Keratinocyte (primary cell): ENCODE data around the gene ZBTB20. TPM values are rescaled to one million over a fixed set of nuclear protein-coding genes. Genes with fewer than 3 reads are reported as not detected.
A peak's percentile ranks its signal among the peaks of the same experiment; 100 is the strongest.

ENCODE experiments used
- DNase-seq: peaks from one replicate; pipeline ENCODE4 v3.0.0-alpha.2; 2011; ENCODE audit warnings: low read depth, missing footprints, low spot score
- FAIRE-seq: peaks from 2 replicates; lab custom pipeline; 2011; peaks lifted over from hg19 to GRCh38; lab: Jason Lieb, UNC
- H2AFZ ChIP-seq: 2 replicates; pipeline ENCODE4 v1.6.0; 2012; ENCODE audit warnings: low read length, control low read depth, inconsistent platforms; ENCODE audit not compliant: control insufficient read depth
- H3K27ac ChIP-seq: 2 replicates; pipeline ENCODE4 v1.5.1; 2011; ENCODE audit warnings: low read length; ENCODE audit not compliant: control insufficient read depth, insufficient read depth
- H3K27me3 ChIP-seq: 3 replicates; pipeline ENCODE4 v1.6.0; 2011; ENCODE audit warnings: low read length; ENCODE audit not compliant: control insufficient read depth, insufficient read depth; ENCODE audit errors: extremely low read depth
- H3K36me3 ChIP-seq, 2 experiments: 2 replicates in 1 of 2; 3 replicates in 1 of 2; pipeline ENCODE4 v1.5.1; 2011; ENCODE audit warnings: low read length in 2 of 2, mild to moderate bottlenecking in 1 of 2; ENCODE audit not compliant: control insufficient read depth in 2 of 2, insufficient read depth in 2 of 2; ENCODE audit errors: extremely low read depth in 1 of 2
- H3K4me1 ChIP-seq: 3 replicates; pipeline ENCODE4 v1.5.1; 2011; ENCODE audit warnings: low read length; ENCODE audit not compliant: control insufficient read depth, insufficient read depth; ENCODE audit errors: extremely low read depth
- H3K4me2 ChIP-seq: 3 replicates; pipeline ENCODE4 v1.6.0; 2011; ENCODE audit warnings: low read depth, low read length; ENCODE audit not compliant: control insufficient read depth, insufficient read depth; ENCODE audit errors: extremely low read depth
- H3K4me3 ChIP-seq, 3 experiments: fragments of 200-600 bp in 1 of 3; sonication (generic) in 1 of 3; 2 replicates in 2 of 3; 3 replicates in 1 of 3; pipeline ENCODE4 v1.5.1; 2011 to 2016; ENCODE audit warnings: low read length in 3 of 3, mild to moderate bottlenecking in 3 of 3, control low read depth in 2 of 3, inconsistent platforms in 1 of 3, low read depth in 1 of 3, mixed read lengths in 1 of 3, mixed run types in 1 of 3, moderate library complexity in 1 of 3; ENCODE audit not compliant: control insufficient read depth in 2 of 3, insufficient read depth in 2 of 3; ENCODE audit errors: extremely low read depth in 1 of 3
- H3K79me2 ChIP-seq: 2 replicates; pipeline ENCODE4 v1.6.0; 2012; ENCODE audit warnings: low read length; ENCODE audit not compliant: control insufficient read depth, insufficient read depth
- H3K9ac ChIP-seq: 3 replicates; pipeline ENCODE4 v1.6.0; 2011; ENCODE audit warnings: low read length; ENCODE audit not compliant: control insufficient read depth, insufficient read depth; ENCODE audit errors: extremely low read depth
- H3K9me1 ChIP-seq: 3 replicates; pipeline ENCODE4 v1.6.0; 2011; ENCODE audit warnings: low read length; ENCODE audit not compliant: control insufficient read depth, insufficient read depth; ENCODE audit errors: extremely low read depth
- H3K9me3 ChIP-seq: 2 replicates; pipeline ENCODE4 v1.5.1; 2012; ENCODE audit warnings: low read depth, low read length; ENCODE audit not compliant: control insufficient read depth
- H4K20me1 ChIP-seq: 3 replicates; pipeline ENCODE4 v1.6.0; 2011; ENCODE audit warnings: low read length; ENCODE audit not compliant: control insufficient read depth, insufficient read depth; ENCODE audit errors: extremely low read depth
- EZH2 ChIP-seq: IDR thresholded peaks from one replicate; pipeline ENCODE4 v1.6.1; 2012; ENCODE audit warnings: inconsistent platforms, mild to moderate bottlenecking, low read length, moderate library complexity
- dilution Hi-C: fragments of 300-500 bp; cut with MboI; formaldehyde crosslinking; loops from one replicate; pipeline ENCODE4 v1.7.0; 2020; ENCODE audit warnings: low sequenced_read_pairs; ENCODE audit not compliant: extremely low pct_ligation_motif_present
- polyA plus RNA-seq, 5 experiments: library from polyadenylated mRNA; depleted of rRNA in 3 of 5; stranded (reverse) in 3 of 5; stranded (forward) in 1 of 5; unstranded in 1 of 5; fragments of >200 nt; gene quantifications; 1 replicate in 1 of 5; 2 replicates in 3 of 5; 3 replicates in 1 of 5; pipeline versions ENCODE4 v1.2.1 to v1.2.3, GENCODE V29; 2011 to 2012; ENCODE audit warnings: missing spikeins in 2 of 5, low read depth in 1 of 5, low replicate concordance in 1 of 5
- TF ChIP-seq, protein P1 (sequence below), 3 experiments: IDR thresholded peaks in 1 of 3; conservative IDR thresholded peaks in 1 of 3; optimal IDR thresholded peaks in 1 of 3; 2 replicates in 2 of 3; 3 replicates in 1 of 3; pipeline versions ENCODE3 to v1.5.1; 2011; ENCODE audit warnings: low read length in 3 of 3, mild to moderate bottlenecking in 3 of 3, moderate library complexity in 2 of 3, control low read depth in 1 of 3, inconsistent platforms in 1 of 3; ENCODE audit not compliant: insufficient read depth in 2 of 3; ENCODE audit errors: extremely low read depth in 1 of 3

Gene ZBTB20
- polyA plus RNA-seq, 1 donor (not counting 4 experiments of a cell fraction or from before 2014, with no cell fraction given) = 0.52 TPM

DNA sequence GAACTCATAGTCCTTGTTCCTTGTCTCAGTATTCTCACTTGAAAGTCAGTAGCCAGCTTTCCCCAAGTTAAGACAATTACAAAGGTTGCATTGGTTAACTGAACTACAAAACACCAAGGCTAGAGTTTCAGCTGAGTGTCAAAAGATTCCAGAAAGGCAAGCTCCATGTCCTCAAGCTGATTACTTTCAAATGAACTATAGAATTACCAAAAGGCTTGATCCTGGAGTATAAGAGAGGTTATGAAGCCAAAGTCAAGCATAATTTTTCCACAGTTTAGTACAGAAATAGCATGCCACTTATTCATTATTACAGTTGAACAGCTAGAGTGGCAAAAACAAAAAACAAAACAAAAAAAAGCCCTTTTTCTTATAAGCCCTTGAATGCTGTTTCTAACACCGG lies 51.9 kb downstream of the ZBTB20 start:
- dilution Hi-C loops = no loop called here
- Histone ChIP-seq H3K4me2 (no peak overlapping the region), H3K27ac (no peak overlapping the region), H3K4me1 (peaks cover 6% of the 10 kb centered on the region), H3K9me1 (no peaks in the 10 kb centered on the region), H3K27me3 (no peaks in the 10 kb centered on the region), H4K20me1 (no peaks in the 10 kb centered on the region), H3K4me3 (no peak overlapping the region), H3K9ac (no peak overlapping the region), H3K9me3 (no peaks in the 10 kb centered on the region), H3K36me3 (no peaks in the 10 kb centered on the region), H2AFZ (no peak overlapping the region), H3K79me2 (no peaks in the 10 kb centered on the region)
- DNase-seq (no peak), FAIRE-seq (no peak)
- TF ChIP-seq EZH2 = no peak
- TF ChIP-seq, protein P1, sequence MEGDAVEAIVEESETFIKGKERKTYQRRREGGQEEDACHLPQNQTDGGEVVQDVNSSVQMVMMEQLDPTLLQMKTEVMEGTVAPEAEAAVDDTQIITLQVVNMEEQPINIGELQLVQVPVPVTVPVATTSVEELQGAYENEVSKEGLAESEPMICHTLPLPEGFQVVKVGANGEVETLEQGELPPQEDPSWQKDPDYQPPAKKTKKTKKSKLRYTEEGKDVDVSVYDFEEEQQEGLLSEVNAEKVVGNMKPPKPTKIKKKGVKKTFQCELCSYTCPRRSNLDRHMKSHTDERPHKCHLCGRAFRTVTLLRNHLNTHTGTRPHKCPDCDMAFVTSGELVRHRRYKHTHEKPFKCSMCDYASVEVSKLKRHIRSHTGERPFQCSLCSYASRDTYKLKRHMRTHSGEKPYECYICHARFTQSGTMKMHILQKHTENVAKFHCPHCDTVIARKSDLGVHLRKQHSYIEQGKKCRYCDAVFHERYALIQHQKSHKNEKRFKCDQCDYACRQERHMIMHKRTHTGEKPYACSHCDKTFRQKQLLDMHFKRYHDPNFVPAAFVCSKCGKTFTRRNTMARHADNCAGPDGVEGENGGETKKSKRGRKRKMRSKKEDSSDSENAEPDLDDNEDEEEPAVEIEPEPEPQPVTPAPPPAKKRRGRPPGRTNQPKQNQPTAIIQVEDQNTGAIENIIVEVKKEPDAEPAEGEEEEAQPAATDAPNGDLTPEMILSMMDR (optimal IDR thresholded peaks at IDR 0.05 in 1 of 3, IDR thresholded peaks at IDR 0.05 in 1 of 3, conservative IDR thresholded peaks at IDR 0.05 in 1 of 3; ENCODE audit: extremely low read depth in 1 of 3, insufficient read depth in 2 of 3, low read length in 3 of 3) = no peak

DNA sequence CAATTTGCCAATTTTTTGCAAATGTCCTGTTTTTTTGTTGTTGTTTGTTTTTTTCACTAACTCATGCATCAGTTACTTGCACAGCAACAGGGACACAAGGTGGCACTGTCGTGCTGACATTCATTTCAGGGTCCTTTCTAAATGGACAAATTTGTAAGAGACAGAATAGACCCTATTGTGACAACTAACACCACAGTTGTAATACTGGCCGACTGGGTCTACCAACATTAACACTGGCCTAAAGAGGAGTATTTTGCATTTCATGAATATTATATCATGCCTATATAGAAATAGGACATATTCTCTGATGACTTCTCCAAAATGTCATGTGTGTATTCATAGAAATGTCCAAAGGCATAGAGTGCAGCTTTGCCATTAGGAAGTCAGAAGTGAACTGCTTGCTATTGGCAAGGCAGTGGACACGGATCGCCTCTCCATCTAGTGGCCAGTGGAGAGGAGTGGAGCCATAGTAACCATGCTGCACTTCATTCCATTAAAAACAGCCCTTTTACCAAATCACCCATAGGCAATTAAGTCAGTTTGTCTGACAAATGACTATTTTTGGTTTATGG lies 54.8 kb downstream of the ZBTB20 start:
- no peak overlapping the region for H3K9ac ChIP-seq
- FAIRE-seq = no peak
- H3K4me3 ChIP-seq = no peak overlapping the region
- H2AFZ ChIP-seq = no peak overlapping the region
- no peak for DNase-seq
- H3K36me3 ChIP-seq = no peaks in the 10 kb centered on the region
- no peak overlapping the region for H3K27ac ChIP-seq
- H3K4me1 ChIP-seq = peaks cover under 1% of the 10 kb centered on the region
- no peaks in the 10 kb centered on the region for H3K79me2 ChIP-seq
- dilution Hi-C loops = no loop called here
- H3K9me3 ChIP-seq = no peaks in the 10 kb centered on the region
- no peaks in the 10 kb centered on the region for H3K9me1 ChIP-seq
- no peaks in the 10 kb centered on the region for H3K27me3 ChIP-seq
- H3K4me2 ChIP-seq = no peak overlapping the region
- no peaks in the 10 kb centered on the region for H4K20me1 ChIP-seq
- TF ChIP-seq, protein P1 (optimal IDR thresholded peaks at IDR 0.05 in 1 of 3, IDR thresholded peaks at IDR 0.05 in 1 of 3, conservative IDR thresholded peaks at IDR 0.05 in 1 of 3; ENCODE audit: extremely low read depth in 1 of 3, insufficient read depth in 2 of 3, low read length in 3 of 3) = peak; percentile 39 to 77 (median 68)
- no peak for TF ChIP-seq EZH2
